RKO (cell line): ENCODE results near the gene EFCAB13.

ENCODE experiments used
- DNase-seq: peaks from one replicate; pipeline ENCODE4 v3.0.0-alpha.2; 2016; ENCODE audit warnings: low spot score

The EFCAB13 gene, protein sequence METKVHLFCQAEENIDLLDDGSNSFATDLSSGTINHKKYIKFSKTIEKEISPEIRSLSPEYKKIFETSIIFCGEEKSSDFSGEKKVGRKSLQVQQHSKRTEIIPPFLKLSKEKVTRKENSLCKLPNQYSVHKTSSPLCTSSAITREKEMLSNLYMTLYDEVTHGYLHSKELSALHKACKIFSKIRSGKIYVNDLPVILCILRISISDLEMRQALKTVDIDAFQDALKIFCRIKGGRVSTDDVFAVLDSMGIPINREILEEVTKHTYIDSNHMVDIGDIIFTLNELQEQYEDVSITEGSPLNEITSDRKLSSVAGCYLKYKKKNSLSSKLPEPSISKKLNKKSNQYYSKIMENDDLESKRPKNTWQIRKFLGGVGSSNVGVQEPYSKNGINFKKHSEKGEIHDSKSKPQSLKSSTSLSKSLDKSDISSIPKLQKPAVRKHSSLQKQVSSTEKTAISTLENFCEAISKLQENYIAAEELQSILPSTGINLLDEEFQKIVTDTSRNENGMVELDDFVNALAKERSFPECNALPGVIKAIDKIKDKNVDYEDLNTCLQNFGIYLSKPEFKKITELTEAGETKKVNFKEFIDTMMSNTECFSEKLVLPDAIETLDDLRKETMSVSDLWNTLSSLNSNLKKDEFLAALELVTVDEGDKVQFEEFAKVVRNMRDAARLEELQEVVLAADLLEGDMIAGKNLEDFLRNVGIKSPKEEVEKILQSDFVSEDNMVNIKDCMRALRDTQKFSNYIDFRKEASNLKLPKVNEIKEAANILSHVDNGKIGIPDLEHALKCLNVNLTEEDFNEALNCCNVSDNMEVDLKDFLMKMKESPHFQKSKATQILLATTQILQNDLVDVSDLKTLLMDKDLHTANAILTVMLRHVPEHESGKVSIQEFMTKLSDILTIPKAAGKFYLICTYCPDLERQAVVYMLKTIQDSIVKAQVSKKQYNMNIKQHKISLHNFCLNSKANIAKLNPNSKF

DNA sequence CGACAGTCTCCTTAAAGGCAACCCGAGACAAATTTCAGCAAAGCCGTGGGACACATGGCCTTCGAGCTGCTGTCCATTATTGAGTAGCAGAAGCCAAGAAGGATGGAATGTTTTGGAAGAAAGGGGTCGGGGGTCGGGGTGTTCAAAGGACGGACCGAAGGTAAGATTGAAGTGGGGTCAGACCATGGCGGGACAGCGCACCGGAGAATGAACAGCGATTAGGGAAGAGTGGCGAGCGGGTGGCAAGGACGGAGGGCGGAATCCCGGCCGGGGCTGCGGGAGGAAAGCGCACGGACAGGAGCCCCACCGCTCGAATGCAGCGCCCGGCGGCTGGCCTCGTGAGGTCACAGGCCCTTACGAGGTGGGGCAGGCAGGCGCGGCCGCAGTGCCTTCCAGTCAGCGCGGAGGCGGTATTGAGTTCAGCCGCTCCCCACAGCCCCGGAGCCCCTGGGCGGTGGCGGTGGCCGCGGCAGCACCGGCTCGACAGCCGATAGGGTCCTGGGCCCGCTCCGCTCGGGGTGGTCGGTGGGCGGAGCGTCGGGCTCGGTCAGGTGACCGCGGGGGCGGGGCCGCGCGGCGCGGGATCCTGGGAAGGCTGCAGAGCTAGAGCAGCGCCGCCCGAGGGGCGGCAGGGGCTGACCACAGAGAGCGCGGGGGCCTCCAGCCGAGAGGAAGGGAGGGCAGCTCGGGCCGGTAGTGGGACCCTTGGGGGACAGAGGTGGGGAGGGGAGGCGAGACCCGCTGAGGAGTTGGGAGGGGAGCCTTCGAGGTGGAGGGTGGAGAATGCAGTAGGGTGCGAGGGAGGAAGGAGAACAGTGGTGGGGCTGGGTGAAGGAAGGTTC lies at the start of gene EFCAB13:
TSS of gene EFCAB13 (plus strand) at position 574 of the 842 bp plus-strand sequence. CDS start 4,399 bp downstream, outside the sequence.
- peak; percentile 77 for DNase-seq

DNA sequence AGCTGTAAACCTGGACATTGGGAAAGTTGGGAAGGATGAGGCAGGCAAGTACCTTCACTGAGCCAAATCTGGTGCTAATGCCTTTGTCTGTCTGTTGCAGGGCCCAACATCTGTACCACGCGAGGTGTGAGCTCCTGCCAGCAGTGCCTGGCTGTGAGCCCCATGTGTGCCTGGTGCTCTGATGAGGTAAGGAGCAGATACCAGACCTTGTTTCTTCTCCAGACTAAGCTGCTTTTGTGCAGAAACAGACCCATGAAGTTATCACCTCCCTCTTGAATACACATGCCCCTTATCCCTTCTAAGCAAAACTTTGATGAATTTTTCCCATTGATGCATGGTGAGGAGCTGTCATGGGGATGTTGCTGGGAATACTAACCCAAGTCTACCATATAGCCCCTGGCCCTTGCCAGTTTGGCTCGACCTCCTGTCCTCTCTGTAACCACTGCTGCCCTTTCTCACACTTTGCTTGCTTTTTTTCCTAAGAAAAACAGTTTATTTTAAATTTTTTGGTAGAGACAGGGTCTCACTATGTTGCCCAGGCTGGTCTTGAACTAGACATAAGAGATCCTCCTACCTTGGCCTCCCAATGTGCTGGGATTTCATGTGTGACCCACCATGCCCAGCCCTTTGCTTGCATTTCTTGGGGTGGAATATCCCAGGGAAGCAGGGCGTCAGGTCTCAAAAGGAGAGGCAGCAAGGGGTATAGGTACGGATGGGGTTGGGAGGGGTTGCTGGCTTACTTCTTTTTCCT lies 49.3 kb upstream of the EFCAB13 start:
- DNase-seq: no peak

DNA sequence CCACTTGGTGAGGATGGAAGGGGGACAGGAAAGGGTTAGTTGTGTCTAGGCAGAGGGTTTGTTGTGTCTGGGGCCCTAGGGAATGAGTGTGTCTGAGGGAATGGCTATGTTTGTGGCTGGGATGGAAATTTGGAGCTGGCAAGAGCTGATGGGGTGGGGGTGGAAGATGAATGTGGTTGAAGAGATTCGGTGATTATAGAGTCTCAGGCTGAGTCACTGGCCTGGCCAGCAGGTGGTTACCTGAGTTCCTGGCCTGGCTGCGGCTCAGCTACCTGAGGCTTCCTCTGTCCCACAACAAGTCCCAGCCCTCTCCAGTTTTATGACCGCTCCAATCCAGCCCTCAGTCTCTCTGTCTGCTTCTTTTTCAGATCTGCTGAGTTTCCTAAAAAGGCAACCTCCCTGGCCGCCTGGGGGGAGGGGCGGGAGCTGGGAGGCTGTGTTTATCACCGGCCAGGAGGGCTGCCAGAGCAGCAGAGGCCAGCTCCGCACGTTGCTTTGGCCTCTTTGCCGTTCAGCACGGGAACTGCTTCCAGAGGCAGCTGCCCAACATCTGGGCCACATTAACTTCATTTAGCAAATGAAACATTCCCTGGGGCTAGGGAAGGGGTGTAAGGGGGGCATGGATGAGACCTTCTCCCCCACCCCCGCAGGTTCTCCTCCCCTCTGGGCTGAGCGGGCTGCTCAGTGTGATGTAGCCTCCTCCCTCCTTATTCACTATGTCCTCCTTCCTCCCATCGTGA lies 48.3 kb upstream of the EFCAB13 start:
- DNase-seq: no peak

GRCh38 chr17:47276444-47276843 lies 47.3 kb upstream of the EFCAB13 start:
- no peak for DNase-seq

DNA sequence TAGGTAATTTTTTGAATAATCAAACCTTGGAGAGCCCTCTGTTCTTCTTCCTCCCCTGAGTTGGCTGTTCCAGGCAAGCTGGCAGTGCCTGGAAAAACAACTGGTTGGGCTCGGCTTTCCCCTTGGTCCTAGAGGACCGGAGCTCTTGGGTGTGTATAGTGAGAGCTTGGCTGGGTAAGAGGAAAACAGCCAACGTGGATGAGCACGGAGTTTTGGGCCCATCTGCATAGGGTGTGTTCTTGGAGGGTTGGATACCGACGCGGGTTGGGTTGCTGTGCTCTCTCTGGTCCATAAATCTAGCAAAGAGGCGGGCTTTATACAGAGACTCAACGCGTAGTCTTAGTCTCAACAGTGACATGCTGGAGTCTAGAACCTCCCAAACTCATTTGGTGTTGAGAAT lies 46.9 kb upstream of the EFCAB13 start:
- no peak for DNase-seq

- no peak for DNase-seq
These were observed 45.8 kb upstream of the EFCAB13 start for GRCh38 chr17:47277921-47278320.

GRCh38 chr17:47278561-47278960 lies 45.2 kb upstream of the EFCAB13 start:
- DNase-seq: no peak

GRCh38 chr17:47279062-47279801 lies 44.5 kb upstream of the EFCAB13 start:
- DNase-seq: no peak

- DNase-seq: no peak
These were observed 43.5 kb upstream of the EFCAB13 start for GRCh38 chr17:47280072-47280811.

GRCh38 chr17:47281216-47281615 lies 42.5 kb upstream of the EFCAB13 start:
- no peak for DNase-seq

- no peak for DNase-seq
These were observed 38.8 kb upstream of the EFCAB13 start for GRCh38 chr17:47285003-47285402.

GRCh38 chr17:47286198-47286914 lies 37.4 kb upstream of the EFCAB13 start:
- DNase-seq: no peak

GRCh38 chr17:47287068-47287467 lies 36.7 kb upstream of the EFCAB13 start:
- DNase-seq: no peak

GRCh38 chr17:47287639-47288038 lies 36.1 kb upstream of the EFCAB13 start:
- DNase-seq: no peak

DNA sequence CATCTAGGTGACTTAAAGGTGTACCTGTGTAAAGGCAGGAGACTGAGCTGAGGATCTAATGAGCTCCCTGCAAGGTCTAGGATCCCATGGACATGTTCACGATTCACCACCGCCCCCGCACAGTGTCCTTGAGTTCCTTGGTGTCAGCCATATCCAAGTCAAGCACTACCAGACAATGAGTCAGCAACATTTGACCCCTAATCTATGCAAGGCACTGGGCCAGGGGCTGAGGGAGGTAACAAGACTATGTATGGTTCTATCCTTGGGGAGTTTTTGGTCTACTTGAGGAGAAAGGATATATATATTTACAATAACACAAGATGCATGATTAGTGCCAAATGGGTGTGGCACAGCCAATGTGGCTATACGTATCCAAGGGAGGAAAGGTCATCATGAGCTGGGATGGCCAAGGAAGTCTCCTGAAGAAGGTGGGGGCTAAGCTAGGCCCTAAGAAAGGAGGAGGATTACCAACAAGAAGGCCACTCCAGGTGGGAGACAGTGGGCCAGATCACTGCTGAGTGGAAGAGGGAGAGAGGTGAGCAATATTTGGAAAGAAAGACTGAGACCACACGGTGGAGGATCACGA lies 35.1 kb upstream of the EFCAB13 start:
- DNase-seq: no peak

GRCh38 chr17:47289302-47289701 lies 34.5 kb upstream of the EFCAB13 start:
- no peak for DNase-seq

- DNase-seq: no peak
These were observed 32.9 kb upstream of the EFCAB13 start for GRCh38 chr17:47290870-47291241.

DNA sequence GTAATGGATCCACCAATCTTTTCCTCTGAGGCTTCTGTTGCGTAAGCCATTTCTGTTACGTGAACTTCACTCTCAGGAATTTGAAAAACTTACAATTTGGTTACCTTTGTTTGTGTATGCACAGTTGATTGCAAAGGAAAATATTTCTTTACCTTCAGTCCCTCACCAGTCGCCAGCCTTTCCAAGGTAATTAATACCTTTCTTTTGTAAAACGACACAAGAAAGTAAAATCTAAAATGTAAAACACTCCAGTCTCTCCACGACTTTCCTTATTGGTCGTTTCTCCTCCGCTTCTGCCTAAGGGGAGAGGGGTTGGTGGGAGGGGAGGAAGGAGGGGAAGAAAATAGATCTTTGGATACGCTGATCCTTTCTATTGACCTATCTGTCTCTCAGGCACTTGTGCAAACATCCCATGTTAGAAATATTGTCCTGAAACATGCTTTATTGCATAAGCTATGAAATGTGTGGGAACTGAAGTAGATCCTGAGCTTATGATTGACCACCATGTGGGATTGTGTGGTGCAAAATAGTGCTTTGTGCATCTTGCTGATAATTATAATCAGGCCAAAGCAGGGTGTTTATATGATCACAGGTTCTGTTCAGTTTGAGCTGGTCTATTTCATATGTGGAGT lies 32.4 kb upstream of the EFCAB13 start:
- no peak for DNase-seq
